Glomerular endothelial cell (primary cell): ENCODE data around the gene GLIS1. TPM values are rescaled to one million over a fixed set of nuclear protein-coding genes. Genes with fewer than 3 reads are reported as not detected.
"Not testable (repeated sequence)": the region's sequence is repeated elsewhere in the genome, so short reads cannot be mapped to it uniquely, and the experiment has no call there.

Experiments
- DNase-seq: peaks from one replicate; pipeline ENCODE4 v3.0.0-alpha.2; 2011; ENCODE audit warnings: low read depth, low spot score; ENCODE audit errors: extremely low read depth
- total RNA-seq: library from RNA; depleted of rRNA; stranded (reverse); fragments of >200 nt; gene quantifications from 2 replicates; pipeline ENCODE4 v1.2.3, GENCODE V29; 2015

GLIS1 gene
- total RNA-seq, 1 donor from 2014 or later = 1.6 TPM

DNA sequence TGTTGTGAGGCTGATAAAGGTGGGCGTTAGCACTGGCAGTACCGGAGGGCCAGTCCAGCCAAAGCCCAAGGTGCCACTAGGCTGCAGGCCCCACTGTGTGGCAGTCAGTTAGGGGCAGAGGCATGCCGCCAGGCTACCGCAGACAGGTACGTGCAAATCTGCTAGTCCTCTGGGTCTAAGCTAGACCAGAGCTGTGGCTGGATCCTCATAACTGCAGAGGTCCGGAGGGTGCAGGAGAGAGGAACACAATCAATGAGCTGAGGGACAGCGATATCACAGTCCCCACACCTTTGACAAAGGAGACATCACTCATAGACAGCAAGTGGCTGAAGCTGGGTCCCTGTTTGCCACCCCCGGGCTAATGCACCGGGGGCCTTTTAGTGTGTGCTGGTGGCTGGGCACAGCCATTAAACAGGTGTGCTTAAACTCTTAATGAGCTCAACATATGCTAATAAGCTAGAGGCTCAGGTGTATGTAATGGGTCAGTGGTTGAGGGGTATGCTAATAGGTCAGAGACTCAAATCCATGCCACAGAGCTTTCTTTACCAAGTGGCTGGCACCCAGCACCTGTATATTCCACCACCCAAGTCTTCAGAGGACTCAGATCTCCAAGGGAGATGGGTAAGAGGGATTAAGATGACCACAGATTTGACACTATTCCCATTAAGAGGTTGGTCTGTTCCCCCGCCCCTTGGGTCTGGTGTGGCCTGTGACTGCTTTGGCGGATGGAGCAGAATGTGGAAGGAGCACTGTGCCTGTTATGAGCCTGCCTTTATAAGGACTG, 82.0 kb downstream of the GLIS1 start:
- DNase-seq = no peak

DNA sequence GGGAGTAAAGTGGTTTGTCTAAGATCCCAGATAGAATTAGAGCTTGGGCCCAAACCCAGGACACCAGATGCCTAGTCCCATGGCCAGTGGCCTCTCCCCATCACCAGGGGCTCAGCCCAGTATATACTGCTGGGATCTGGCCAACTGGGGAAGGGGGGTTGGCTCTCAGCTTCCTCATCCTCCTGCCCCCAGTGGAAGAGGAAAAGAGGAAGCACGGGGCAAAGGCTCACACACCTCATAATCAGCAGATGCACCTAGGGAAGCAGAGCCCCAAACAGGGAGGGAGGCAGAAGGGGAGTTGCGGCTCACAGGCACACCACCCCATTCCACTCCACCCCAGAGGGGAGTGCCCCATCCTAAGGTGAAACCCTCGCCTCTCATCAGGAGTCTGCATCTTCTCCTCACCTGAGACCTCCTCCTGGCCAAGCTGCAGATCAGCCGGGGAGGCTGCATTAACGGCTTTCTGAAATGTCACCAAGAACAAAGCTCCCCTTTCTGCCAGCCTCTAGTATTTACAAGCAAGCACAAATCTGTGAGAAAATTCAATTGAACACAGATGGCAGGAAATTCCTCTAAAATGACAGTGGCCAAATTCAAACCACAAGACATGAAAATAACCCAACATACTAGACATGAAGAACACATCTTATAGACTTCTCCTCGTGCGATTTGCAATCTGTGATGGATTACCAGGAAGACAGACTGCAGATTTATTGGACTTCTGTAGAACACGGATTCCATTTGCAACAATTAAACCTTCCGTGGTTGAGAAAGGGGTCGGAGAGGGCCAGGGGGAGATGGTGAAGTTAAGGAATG, 82.8 kb downstream of the GLIS1 start:
- no peak for DNase-seq

DNA sequence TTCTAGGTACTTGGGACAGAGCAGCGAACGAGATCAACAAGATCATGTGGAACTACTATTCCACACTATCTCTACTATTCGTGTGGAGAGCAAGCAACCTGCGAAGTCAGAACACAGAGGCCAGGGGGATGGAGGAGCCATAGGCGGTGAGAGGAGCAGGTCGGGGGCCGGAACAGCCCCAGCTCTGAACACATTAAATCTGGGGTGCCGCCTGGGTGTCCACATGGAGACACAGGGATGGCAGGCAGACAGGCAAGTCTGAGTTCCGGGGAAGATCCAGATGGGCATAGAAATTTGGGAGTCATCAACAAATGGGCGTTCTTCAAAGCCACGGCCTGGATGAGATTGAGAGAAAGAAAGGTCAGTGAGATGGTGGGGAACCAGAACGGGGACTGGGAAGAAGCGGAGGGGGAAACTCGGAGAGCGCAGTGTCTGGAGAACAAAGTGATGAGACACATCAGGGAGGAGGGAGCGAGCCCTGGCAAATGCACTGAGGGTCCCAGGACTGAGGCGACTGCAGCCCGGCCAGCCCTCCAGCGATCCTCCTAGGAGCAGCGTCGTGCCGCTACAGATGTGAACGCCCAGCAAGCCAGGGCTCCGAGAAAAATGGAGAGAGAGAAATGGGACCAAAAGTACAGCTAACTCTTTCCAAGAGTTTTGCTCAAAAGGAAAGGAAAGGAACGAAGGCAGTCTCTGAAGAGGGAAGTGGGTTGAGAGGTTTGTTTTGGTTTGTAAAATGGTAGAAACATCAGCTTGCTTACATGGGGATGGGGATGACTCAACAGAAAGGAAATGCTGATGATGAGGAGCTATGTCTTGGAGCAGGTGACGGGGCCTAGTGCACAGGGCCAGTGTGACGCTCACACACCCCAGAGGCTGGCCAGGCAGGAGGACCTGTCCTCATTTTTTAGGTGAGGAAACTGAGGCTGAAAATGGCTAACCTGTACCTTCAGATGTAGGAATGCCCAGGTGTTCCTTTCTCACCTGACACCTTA, 84.5 kb downstream of the GLIS1 start:
- DNase-seq = no peak

DNA sequence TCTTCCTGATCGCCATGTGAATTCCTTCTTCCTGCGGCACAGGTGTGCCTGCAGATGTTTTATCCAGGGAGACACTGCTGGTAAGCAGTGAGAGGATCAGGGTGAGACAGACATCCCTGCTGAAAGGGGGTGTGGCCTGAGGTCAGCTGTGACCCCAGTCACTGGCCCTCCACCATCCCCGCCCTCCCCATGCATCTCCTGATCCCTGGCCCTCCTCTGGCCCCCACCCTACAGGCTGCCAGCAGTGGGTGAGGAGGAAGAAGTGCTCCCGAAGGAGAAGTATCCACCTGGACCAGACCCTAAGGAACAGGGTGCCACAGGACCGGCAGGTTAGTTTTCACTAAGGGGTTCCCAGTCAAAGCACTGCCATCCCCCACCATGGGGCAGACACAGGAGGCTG, 85.3 kb downstream of the GLIS1 start:
- no peak for DNase-seq

DNA sequence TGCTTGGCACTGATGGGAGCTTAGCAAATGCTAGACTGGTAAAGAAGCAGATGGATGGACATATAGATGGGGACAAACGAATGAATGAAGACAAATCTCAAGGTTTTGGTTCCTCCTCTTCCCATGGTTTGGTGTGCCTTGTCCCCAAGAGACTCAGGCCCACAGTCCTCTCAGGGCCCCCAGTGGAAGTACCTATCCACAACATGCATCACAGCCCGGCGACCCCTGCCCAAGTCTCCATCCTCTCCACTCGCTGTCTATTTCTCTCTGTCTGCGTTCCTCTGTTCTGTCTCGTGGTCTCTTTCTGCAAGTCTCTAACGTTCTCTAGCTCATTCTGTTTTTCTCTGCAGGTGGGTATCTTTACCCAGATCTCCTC, 85.8 kb downstream of the GLIS1 start:
- no peak for DNase-seq

DNA sequence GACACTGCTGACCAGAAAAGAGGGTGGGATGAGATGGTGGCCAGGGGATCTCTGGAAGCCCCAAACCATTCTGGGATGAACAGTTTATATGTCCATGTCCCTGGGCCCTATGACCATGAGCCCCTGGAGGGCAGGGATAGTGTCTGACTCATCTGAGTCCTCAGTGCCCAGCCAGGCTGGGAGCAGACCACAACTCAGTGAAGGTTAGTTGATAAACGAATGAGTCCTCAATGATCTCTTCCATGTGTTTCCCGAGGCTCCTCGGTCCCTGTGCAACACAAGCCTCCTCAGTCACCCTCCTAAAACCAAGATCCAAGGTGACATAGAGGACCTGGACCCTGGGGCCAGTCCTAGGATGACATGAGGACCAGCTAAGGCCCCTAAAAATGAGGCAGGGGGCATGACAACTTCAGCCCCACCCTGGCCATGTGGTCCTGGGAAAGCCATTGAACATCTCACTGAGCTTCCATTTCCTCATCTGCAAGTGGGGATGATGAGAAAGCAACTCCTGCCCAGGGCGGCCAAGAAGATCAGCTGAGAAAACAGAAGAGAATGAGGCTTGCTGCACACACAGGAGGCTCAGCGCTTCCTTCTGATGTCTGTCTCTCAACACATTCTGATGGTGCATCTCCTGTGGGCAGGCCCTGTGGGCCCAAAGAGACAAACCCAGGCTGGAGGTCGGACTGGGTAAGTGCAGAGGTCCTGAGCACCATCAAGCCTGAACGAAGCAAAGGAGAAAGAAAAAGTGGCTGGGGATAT, 86.3 kb downstream of the GLIS1 start:
- no peak for DNase-seq

DNA sequence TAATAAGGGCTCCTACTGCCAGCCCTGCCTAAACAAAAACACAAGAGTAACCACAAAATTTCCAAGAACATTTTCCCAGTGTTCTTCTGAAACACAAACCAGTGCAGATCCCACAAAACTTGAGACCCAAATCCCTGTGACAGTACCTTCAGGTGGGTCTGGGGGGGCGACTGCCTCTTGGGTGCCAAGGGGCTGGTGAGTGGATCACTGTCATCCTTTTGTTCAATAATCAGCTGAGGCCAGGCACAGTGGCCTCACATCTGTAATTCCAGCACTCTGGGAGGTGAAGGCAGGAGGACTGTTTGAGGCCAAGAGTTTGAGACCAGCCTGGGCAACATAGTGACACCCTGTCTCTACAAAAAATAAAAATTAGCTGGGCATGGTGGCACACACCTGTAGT, 87.6 kb downstream of the GLIS1 start:
- DNase-seq = no peak

DNA sequence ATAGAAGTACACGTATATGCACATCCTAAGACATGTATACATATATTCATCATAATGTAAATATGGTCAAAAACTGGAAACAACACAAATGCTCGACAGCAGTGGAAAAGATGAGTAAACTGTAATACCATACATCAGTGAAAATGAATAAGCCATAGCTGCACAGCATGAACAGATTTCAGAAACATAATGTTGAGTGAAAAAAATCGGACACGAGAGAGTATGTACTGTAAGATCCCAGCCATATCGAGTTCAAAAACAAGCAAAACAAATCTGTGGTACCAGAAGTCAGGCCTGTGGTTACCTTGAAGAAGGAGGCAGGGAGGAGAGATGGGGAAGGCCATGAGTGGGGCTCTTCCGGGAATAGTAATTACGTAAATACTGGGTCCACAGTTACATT, 90.4 kb downstream of the GLIS1 start:
- no peak for DNase-seq

DNA sequence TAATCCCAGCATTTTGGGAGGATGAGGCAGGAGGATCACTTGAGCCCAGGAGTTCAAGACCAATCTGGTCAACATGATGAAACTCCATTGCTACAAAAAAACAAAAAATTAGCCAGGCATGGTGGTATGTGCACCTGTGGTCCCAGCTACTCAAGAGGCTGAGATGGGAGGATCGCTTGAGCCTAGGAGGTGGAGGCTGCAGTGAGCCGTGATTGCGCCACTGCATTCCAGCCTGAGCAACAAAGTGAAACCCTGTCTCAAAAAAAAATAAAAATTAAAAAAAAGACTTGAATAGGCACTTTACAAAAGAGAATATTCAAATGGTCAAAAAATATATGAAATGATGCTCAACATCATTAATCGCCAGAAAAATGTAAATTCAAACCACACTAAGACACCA, 91.0 kb downstream of the GLIS1 start:
- not testable (repeated sequence) for DNase-seq

DNA sequence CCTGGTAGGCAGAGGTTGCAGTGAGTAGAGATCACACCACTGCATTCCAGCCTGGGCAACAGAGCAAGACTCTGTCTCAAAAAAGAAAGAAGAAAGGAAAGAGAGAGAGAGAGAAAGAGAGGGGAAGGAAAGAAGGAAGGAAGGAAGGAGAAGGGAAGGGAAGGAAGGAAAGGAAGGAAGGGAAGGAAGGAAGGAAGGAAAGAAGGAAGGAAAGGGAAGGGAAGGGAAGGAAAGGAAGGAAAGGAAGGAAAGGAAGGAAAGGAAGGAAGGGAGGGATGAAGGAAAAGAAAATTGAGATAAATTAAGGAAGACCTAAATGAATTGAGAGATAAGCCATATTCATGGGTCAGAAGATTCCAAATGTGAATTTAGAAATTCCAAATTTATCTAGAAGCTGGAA, 92.2 kb downstream of the GLIS1 start:
- DNase-seq = no peak

DNA sequence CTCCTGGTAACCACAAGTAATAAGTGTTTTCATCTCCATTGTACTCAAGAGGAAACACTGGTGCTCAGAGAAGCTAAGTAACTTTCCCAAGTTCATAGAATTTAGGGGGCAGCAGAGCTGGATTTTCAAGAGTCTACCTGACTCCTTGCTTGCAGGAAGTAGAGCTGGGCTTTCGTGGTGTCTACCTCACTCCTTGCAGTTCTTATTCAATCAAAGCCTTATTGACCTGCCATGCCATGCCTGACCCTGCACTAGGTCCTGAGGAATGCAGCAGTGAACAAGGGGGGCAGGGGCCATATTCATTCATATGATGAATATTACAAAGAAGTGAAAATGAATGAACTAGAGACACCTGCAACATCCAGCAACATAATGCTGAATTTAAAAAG, 93.3 kb downstream of the GLIS1 start:
- no peak for DNase-seq

DNA sequence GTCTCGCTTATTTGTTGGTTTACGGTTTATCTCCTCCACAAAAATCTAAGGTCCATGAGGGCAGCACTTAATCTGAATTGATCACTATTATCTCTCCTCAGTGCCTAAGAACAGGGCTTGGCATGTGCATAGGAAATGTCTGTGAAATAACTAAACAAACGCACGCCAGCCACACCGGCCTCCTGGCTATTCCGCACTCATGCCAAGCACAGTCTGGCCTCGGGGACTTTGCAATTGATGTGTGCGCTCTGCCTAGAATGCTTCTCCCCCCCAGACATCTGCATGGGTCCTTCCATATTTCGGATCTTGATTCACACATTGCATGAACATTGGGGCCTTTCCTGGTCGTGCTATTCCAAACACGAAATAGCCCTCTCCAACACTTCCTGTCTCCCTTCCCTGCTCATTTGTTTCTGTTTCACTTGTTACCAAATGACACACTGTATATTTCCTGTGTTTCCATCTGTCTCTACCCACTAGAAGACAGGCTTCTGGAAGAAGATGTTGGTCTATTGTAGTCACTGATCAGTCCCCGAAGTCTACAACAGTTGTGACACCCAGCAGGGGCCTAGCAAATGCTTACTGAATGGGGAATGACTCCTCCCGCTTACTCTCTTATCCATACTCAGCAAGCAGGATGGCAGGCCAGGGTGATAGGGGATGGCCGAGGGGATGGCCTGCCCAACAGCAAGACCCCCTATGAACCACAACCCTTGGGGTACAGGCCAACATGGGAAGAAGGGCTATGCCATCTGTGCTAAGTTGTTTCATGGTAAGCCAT, 93.9 kb downstream of the GLIS1 start:
- DNase-seq = no peak

DNA sequence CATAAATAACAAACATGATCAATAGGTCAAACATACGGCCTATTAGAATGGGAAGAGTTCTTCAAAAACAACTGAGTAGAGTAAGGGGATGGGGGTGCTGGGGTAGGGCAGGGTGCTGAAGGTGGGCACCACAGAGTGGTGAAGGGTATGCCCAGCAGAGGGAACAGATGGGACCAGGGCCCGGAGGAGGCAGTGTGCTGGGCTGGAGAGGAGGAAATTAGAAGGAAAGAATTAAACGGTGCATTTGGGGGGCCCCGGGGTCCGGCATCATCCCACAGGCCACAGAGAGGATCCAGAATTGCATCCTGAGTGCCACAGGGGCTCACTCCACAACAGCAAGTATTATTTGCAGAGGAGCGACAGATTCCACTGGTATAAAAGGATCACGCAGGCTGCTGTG, 94.5 kb downstream of the GLIS1 start:
- no peak for DNase-seq

DNA sequence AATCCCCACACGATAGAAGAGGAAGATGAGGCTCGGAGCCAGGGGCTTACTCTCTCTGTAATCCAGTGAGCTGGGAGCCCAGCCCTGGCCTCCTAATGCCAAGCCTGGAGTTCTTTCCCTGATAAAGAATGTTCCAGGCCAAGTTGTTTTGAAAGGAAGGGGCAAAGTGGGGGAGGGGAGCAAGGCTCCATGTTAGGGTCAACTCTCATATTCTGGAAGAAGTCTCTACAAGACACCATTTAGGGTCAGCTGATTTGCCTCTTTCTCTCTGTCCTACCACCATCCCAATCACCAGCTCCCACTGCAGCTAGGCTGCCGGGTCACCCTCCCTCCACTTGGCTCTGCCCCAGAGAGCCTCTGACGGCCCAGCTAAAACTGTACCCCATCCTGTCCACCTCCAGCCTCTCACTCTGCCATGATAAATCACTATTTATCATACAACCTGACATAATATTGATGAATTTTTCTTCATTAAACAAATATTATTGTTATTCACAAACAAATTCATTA, 95.0 kb downstream of the GLIS1 start:
- no peak for DNase-seq

DNA sequence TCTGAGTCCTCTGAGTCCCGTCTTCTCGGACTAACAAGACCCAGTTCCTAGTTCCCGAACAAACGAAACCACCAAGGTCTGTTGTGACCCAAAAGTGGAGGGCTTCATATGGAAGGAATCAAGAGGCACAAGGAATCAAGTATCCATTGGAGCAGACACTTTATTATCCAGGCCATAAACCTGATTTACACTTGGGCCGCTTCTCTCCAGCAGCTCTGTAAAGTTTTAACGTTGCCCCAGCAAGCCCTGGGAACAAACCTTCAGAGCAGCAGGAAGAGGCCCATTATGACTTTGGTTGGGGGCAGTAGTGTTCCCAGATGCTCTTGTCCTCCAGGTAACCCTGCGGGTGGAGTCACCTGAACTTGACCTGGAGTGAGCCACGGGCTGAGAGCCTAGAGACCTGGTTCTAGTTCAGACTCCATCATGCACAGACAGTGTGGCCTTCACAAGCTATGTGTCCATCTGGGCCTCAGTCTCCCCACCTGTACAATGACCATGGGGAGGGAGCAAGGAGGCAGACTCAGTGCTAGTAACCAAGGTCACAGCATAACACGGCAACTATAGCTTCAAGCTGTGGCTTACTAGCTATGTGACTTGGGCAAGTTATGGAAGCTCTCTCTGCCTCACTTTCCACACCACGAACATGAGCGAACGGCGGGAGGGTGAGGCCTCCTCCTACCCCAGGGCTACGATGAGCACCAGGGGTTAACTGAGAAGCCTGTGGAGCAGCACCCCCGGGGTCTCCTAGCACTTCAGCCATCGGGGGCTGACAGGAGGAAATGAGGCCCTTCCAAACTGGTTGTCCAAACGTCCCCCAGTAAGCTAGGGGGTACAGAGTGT, 95.7 kb downstream of the GLIS1 start:
- DNase-seq = no peak

DNA sequence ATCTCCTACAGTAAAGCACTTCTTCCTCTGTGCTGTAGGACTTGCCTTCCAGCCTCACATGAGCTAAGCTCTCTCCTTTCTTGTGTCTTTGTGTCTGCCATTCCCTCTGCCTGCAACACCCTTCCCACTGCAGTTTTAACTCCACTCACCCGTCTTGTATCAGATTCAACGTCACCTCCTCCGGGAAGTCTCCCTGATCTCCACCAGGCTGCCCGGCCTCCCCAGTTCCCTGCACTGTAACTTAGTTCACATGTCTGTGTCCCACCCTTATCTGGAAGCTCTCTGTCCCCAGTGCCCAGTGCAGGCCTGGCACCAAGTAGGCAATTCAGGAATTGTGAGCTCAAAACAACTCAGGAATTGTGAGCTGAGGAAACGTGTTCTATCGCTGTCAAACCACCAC, 96.4 kb downstream of the GLIS1 start:
- no peak for DNase-seq

DNA sequence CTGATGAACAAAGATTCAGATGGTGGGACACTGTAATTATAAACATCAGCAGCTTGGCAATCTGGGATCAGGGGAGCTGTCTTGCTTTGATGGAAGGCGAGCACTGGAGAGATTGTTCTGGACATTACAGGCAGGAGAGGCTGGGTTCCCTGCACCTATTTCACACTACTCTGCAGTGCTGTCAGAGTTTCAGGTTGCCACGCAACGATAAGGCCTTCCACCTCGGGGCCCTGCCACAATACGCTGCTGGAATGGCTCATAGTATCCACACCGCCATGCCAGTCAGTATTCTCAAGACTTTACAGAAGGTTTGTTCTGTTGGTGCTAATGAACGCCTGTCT, 96.8 kb downstream of the GLIS1 start:
- DNase-seq = no peak

DNA sequence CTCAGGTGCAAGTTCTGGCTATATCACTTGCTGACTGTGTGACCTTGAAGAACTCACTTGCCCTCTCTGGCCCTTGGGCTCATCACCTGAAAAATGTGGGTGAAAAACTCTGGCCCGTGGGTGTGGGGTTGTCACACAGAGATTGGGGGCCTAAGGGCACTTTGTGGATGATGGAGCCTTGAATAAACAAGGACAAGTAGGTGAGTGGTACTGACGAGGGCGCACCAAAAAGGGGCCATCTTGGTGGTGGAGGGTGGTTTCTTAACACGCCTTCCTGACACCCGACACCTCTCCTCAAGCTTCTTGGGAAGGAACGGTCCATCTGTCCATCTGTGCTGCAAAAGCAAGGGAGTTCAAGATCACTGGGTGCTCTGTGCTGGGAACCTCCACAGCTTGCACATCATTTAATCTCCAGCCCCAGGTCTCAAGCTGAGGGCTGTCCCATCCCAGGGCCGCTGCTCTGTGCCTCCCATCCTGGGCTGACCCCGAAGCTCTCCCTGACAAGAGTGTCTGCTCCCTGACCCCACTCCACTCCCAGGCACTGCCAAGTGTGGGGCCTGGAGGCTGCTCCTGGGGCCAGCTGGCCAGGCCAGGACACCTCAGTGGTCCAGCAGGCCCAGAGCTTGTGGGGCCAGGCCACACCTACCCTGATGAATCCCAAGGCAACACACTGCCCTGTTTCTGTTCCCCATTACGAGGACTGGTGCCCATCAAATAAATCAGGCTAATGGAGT, 97.3 kb downstream of the GLIS1 start:
- DNase-seq = no peak
